AG09309 (cell line): ENCODE results near the gene FBXO11.

Experiments used
- DNase-seq: peaks from one replicate; pipeline ENCODE4 v3.0.0-alpha.2; 2010; ENCODE audit warnings: low read depth
- H3K4me3 ChIP-seq: 2 replicates; pipeline ENCODE4 v1.5.1; 2011; ENCODE audit warnings: mild to moderate bottlenecking, low read depth, low read length, moderate library complexity; ENCODE audit not compliant: control insufficient read depth
- TF ChIP-seq, protein P1 (sequence below): IDR thresholded peaks from 2 replicates; pipeline ENCODE4 v1.5.1; 2011; ENCODE audit warnings: mild to moderate bottlenecking, low read depth, low read length, inconsistent platforms; ENCODE audit not compliant: insufficient read depth, control insufficient read depth; ENCODE audit errors: missing control alignments

The FBXO11 gene

DNA sequence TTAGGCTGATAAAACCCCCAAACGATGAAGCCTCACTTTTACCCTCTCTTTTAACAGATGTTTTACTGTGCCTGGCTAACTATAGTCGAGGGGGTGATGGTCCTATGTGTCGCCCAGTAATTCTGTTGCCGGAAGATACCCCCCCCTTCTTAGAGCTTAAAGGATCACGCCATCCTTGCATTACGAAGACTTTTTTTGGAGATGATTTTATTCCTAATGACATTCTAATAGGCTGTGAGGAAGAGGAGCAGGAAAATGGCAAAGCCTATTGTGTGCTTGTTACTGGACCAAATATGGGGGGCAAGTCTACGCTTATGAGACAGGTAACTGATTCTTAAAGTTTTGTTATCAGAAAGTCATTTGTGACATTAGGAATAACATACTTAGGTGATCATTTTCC lies 102.9 kb downstream of the FBXO11 start:
- DNase-seq = no peak
- TF ChIP-seq, protein P1, sequence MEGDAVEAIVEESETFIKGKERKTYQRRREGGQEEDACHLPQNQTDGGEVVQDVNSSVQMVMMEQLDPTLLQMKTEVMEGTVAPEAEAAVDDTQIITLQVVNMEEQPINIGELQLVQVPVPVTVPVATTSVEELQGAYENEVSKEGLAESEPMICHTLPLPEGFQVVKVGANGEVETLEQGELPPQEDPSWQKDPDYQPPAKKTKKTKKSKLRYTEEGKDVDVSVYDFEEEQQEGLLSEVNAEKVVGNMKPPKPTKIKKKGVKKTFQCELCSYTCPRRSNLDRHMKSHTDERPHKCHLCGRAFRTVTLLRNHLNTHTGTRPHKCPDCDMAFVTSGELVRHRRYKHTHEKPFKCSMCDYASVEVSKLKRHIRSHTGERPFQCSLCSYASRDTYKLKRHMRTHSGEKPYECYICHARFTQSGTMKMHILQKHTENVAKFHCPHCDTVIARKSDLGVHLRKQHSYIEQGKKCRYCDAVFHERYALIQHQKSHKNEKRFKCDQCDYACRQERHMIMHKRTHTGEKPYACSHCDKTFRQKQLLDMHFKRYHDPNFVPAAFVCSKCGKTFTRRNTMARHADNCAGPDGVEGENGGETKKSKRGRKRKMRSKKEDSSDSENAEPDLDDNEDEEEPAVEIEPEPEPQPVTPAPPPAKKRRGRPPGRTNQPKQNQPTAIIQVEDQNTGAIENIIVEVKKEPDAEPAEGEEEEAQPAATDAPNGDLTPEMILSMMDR = no peak
- no peak overlapping the region for H3K4me3 ChIP-seq

GRCh38 chr2:47801118-47801517 lies 105.2 kb downstream of the FBXO11 start:
- TF ChIP-seq, protein P1 = no peak
- DNase-seq = no peak
- H3K4me3 ChIP-seq = no peak overlapping the region

- H3K4me3 ChIP-seq = no peak overlapping the region
- TF ChIP-seq, protein P1 = no peak
- no peak for DNase-seq
Measured at GRCh38 chr2:47799031-47799609, 107.2 kb downstream of the FBXO11 start.

GRCh38 chr2:47798631-47799030 lies 107.7 kb downstream of the FBXO11 start:
- no peak overlapping the region for H3K4me3 ChIP-seq
- TF ChIP-seq, protein P1 = no peak
- DNase-seq = no peak

DNA sequence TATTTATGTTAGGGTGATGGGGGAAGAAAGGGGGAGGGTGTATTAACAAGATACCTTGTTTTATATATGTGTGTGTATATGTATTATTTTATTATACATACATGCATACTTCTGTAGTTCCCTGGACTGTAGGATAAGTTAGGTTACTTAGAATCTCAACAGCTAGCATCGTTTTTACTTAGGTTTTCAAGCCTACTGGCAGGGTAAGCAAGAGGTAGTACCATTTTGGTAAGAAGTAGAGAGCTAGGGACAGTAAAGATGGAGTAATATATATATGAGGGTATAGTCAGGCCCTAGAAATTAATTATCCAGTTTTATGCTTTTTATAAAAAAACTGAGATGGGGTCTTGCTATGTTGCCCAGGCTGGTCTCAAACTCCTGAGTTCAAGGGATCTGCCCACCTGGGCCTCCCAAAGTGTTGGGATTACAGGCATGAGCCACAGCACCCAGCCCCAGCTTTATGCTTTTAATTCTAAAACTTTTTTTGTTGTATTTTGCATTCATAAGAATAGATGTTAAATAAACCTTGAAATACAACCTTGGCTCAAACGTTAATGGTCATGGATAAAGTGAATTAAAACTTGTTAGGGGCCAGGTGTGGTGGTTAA lies 110.1 kb downstream of the FBXO11 start:
- TF ChIP-seq, protein P1 = no peak
- no peak overlapping the region for H3K4me3 ChIP-seq
- no peak for DNase-seq

- DNase-seq = no peak
- TF ChIP-seq, protein P1 = no peak
- no peak overlapping the region for H3K4me3 ChIP-seq
Measured at GRCh38 chr2:47785986-47786385, 120.3 kb downstream of the FBXO11 start.
